PC-3 (cell line): ENCODE data around the gene PGA4. TPM values are rescaled to one million over a fixed set of nuclear protein-coding genes. Genes with fewer than 3 reads are reported as not detected.

ENCODE experiments used
- ATAC-seq: fragments of 200-7000 bp; cut with Tn5 transposase; 2 replicates; pipeline ENCODE4 v1.9.1; 2020; ENCODE audit warnings: mild to moderate bottlenecking, moderate library complexity
- BruUV-seq: library from RNA; stranded (reverse); fragments of 400-500 nt; replicated peaks from 2 replicates; lab custom pipeline; 2021; lab: Mats Ljungman, UMichigan
- CTCF ChIA-PET: fragments of 300-600 bp; sonication (Branson Sonifier 250); formaldehyde crosslinking; loops from one replicate; lab custom pipeline; 2022; ENCODE audit warnings: antibody characterized with exemption; lab: Charles Lee
- POLR2A ChIA-PET: fragments of 300-600 bp; sonication (Branson Sonifier 250); formaldehyde crosslinking; loops from one replicate; lab custom pipeline; 2022; ENCODE audit warnings: antibody characterized with exemption; ENCODE audit not compliant: unreplicated experiment; lab: Charles Lee
- DNase-seq: peaks from one replicate; pipeline ENCODE4 v3.0.0-alpha.2; 2015
- H2AFZ ChIP-seq: fragments of 300-600 bp; sonication (generic); 2 replicates; pipeline ENCODE4 v1.6.0; 2016; ENCODE audit warnings: antibody characterized with exemption, low read length
- H3F3A ChIP-seq: fragments of 300-600 bp; sonication (generic); one replicate; pipeline ENCODE4 v1.6.0; 2017; ENCODE audit warnings: antibody characterized with exemption, low read length, control low read depth, mild to moderate bottlenecking; ENCODE audit not compliant: unreplicated experiment
- H3K27ac ChIP-seq: fragments of 300-600 bp; sonication (generic); 2 replicates; pipeline ENCODE4 v1.5.1; 2016; ENCODE audit warnings: mild to moderate bottlenecking, low read length
- H3K27me3 ChIP-seq: fragments of 300-600 bp; sonication (generic); 2 replicates; pipeline ENCODE4 v1.6.1; 2016; ENCODE audit warnings: low read length, mixed read lengths
- H3K36me3 ChIP-seq: fragments of 300-600 bp; sonication (generic); 2 replicates; pipeline ENCODE4 v1.6.1; 2016; ENCODE audit warnings: low read depth, mixed run types, low read length, mixed read lengths
- H3K4me1 ChIP-seq: fragments of 300-600 bp; sonication (generic); 2 replicates; pipeline ENCODE4 v1.5.1; 2016; ENCODE audit warnings: low read length; ENCODE audit not compliant: insufficient read depth
- H3K4me2 ChIP-seq: fragments of 300-600 bp; sonication (generic); 2 replicates; pipeline ENCODE4 v1.6.0; 2016; ENCODE audit warnings: low read length
- H3K4me3 ChIP-seq: fragments of 300-600 bp; sonication (generic); 2 replicates; pipeline ENCODE4 v1.5.1; 2016; ENCODE audit warnings: mild to moderate bottlenecking, low read length, mixed read lengths
- H3K79me2 ChIP-seq: fragments of 300-600 bp; sonication (generic); 2 replicates; pipeline ENCODE4 v1.6.1; 2017; ENCODE audit warnings: low read length, mixed read lengths
- H3K9ac ChIP-seq: fragments of 300-600 bp; sonication (generic); 2 replicates; pipeline ENCODE4 v1.6.0; 2016; ENCODE audit warnings: mild to moderate bottlenecking, low read length
- H3K9me2 ChIP-seq: fragments of 300-600 bp; sonication (generic); replicated peaks from 2 replicates; pipeline ENCODE4 v1.6.1; 2016; ENCODE audit warnings: mixed run types, low read length, mixed read lengths
- H3K9me3 ChIP-seq: fragments of 300-600 bp; sonication (generic); 2 replicates; pipeline ENCODE4 v1.6.1; 2016; ENCODE audit warnings: low read length, mixed read lengths
- H4K20me1 ChIP-seq: fragments of 300-600 bp; sonication (generic); 2 replicates; pipeline ENCODE4 v1.6.1; 2016; ENCODE audit warnings: low read length, mixed read lengths
- CTCF ChIP-seq: fragments of 300-600 bp; sonication (generic); conservative IDR thresholded peaks from 2 replicates; pipeline ENCODE4 v1.5.1; 2017; ENCODE audit warnings: antibody characterized with exemption, low read depth, mild to moderate bottlenecking, low read length
- EZH2 ChIP-seq: fragments of 300-600 bp; sonication (generic); IDR thresholded peaks from one replicate; pipeline ENCODE4 v1.6.1; 2017; ENCODE audit warnings: antibody characterized with exemption, mild to moderate bottlenecking, low read length; ENCODE audit not compliant: unreplicated experiment
- EZH2phosphoT487 ChIP-seq: fragments of 300-600 bp; sonication (generic); IDR thresholded peaks from 2 replicates; pipeline ENCODE4 v1.6.1; 2018; ENCODE audit warnings: mild to moderate bottlenecking, antibody characterized with exemption, low read length, borderline replicate concordance
- intact Hi-C: fragments of 100-400 bp; cut with micrococcal nuclease; formaldehyde crosslinking; loops from 2 replicates; pipeline ENCODE4 v1.9.0; 2023
- total RNA-seq: library from RNA; depleted of rRNA; stranded (reverse); fragments of >200 nt; gene quantifications from 2 replicates; pipeline ENCODE4 v1.2.3, GENCODE V29; 2014

Gene PGA4
- total RNA-seq, 1 experiment from 2014 or later: not detected

- H4K20me1 ChIP-seq: no peaks in the 10 kb centered on the region
- H3K27me3 ChIP-seq: no peaks in the 10 kb centered on the region
- DNase-seq (peak; percentile 33), ATAC-seq (peak; percentile 39)
- H3K4me3 ChIP-seq: no peak overlapping the region
- peaks cover 10% of the 10 kb centered on the region; the same call in 1 of the 2 replicates for H3K4me1 ChIP-seq
- TF ChIP-seq CTCF (no peak), EZH2phosphoT487 (no peak), EZH2 (no peak)
- ChIA-PET POLR2A (no interaction called here), CTCF (interaction anchor here (0.7 kb wide), 1 partner anchor 114 kb away, joined by 3 read pairs; no protein-coding TSS in a partner anchor)
- no peaks in the 10 kb centered on the region for H3K9me2 ChIP-seq
- no peak overlapping the region for H3K9ac ChIP-seq
- H3K79me2 ChIP-seq: no peaks in the 10 kb centered on the region
- no peaks in the 10 kb centered on the region for H3K36me3 ChIP-seq
- no peaks in the 10 kb centered on the region for H3F3A ChIP-seq
- H3K27ac ChIP-seq: no peak overlapping the region
- intact Hi-C loops: no loop called here
- no peak overlapping the region for H3K4me2 ChIP-seq
- no peak overlapping the region for H2AFZ ChIP-seq
- no peaks in the 10 kb centered on the region for H3K9me3 ChIP-seq
- no TSS peak for BruUV-seq
These were observed 48.4 kb downstream of the PGA4 start for GRCh38 chr11:61270354-61271076.

GRCh38 chr11:61272731-61273130 lies 50.6 kb downstream of the PGA4 start:
- ChIA-PET POLR2A (no interaction called here), CTCF (no interaction called here)
- no peak overlapping the region for H3K9ac ChIP-seq
- no peak for DNase-seq
- ATAC-seq: no peak
- no peaks in the 10 kb centered on the region for H3K36me3 ChIP-seq
- no peak overlapping the region for H3K27ac ChIP-seq
- H3K4me1 ChIP-seq: peaks cover 6% of the 10 kb centered on the region; the same call in 1 of the 2 replicates
- BruUV-seq: no TSS peak
- TF ChIP-seq EZH2phosphoT487: no peak
- TF ChIP-seq EZH2: no peak
- TF ChIP-seq CTCF: no peak
- no peaks in the 10 kb centered on the region for H3K9me2 ChIP-seq
- H3F3A ChIP-seq: no peaks in the 10 kb centered on the region
- H3K4me3 ChIP-seq: no peak overlapping the region
- intact Hi-C loops: no loop called here
- no peaks in the 10 kb centered on the region for H4K20me1 ChIP-seq
- no peaks in the 10 kb centered on the region for H3K9me3 ChIP-seq
- no peaks in the 10 kb centered on the region for H3K79me2 ChIP-seq
- H2AFZ ChIP-seq: no peak overlapping the region
- H3K4me2 ChIP-seq: no peak overlapping the region
- H3K27me3 ChIP-seq: no peaks in the 10 kb centered on the region
